ENCODE results near the gene JMJD8. TPM values are rescaled to one million over a fixed set of nuclear protein-coding genes. Genes with fewer than 3 reads are reported as not detected.
A peak's percentile ranks its signal among the peaks of the same experiment; 100 is the strongest.

The JMJD8 gene
- total and polyA plus RNA-seq, 2 experiments from 2014 or later = 87.9 to 96.3 TPM

- Histone ChIP-seq H3K4me3 (peak overlapping the region; percentile 93), H3K4me2 (ENCODE audit: unreplicated experiment) (peak overlapping the region; percentile 91), H2AFZ (peak overlapping the region; percentile 97), H4K20me1 (ENCODE audit: insufficient read depth) (no peaks in the 10 kb centered on the region), H3K9me3 (ENCODE audit: low read depth) (no peaks in the 10 kb centered on the region), H3K79me2 (ENCODE audit: insufficient read depth) (peaks cover 28% of the 10 kb centered on the region), H3K9me2 (ENCODE audit: insufficient read depth) (no peaks in the 10 kb centered on the region), H3F3A (ENCODE audit: insufficient read depth) (no peaks in the 10 kb centered on the region), H3K9ac (peak overlapping the region; percentile 93), H3K27ac (peak overlapping the region; percentile 28; the same call in 1 of the 2 replicates), H3K36me3 (ENCODE audit: low read depth) (no peaks in the 10 kb centered on the region), H3K27me3 (replicated peaks; ENCODE audit: insufficient read depth) (peaks cover 3% of the 10 kb centered on the region; the same call in 1 of the 2 replicates), H3K4me1 (ENCODE audit: insufficient read depth) (peaks cover 8% of the 10 kb centered on the region; the same call in 1 of the 2 replicates)
- no peak for DNase-seq
- WGBS, 2 experiments (ENCODE audit: low coverage in 1 of 2, low lambda C conversion rate in 2 of 2, missing lambda C conversion rate in 2 of 2) = 82 to 85% methylated on average over 26 of the region's 26 CpGs
- no peak for TF ChIP-seq EZH2phosphoT487 (IDR thresholded peaks at IDR 0.05; ENCODE audit: insufficient read depth, low read depth)
- TF ChIP-seq EZH2 (IDR thresholded peaks at IDR 0.05; ENCODE audit: insufficient read depth, poor library complexity, severe bottlenecking) = no peak
- in situ Hi-C loops (cut with MboI) = no loop called here
These were observed 5.2 kb upstream of the JMJD8 start for GRCh38 chr16:689175-689897.

GRCh38 chr16:687499-687898, 3.4 kb upstream of the JMJD8 start:
- H3K27me3 ChIP-seq (replicated peaks; ENCODE audit: insufficient read depth) = no peaks in the 10 kb centered on the region
- no peaks in the 10 kb centered on the region for H3K9me3 ChIP-seq (ENCODE audit: low read depth)
- no peak overlapping the region for H3K27ac ChIP-seq
- 92 to 95% methylated on average over 19 of the region's 19 CpGs for WGBS, 2 experiments (ENCODE audit: low coverage in 1 of 2, low lambda C conversion rate in 2 of 2, missing lambda C conversion rate in 2 of 2)
- no peaks in the 10 kb centered on the region for H4K20me1 ChIP-seq (ENCODE audit: insufficient read depth)
- H2AFZ ChIP-seq = no peak overlapping the region
- in situ Hi-C loops (cut with MboI) = no loop called here
- no peak overlapping the region for H3K4me2 ChIP-seq (ENCODE audit: unreplicated experiment)
- H3K4me3 ChIP-seq = no peak overlapping the region
- no peak overlapping the region for H3K9ac ChIP-seq
- 0 out of 2 replicates have a peak, but pooled peaks cover 2% of the 10 kb centered on the region for H3F3A ChIP-seq (ENCODE audit: insufficient read depth)
- H3K79me2 ChIP-seq (ENCODE audit: insufficient read depth) = peaks cover 41% of the 10 kb centered on the region
- no peaks in the 10 kb centered on the region for H3K9me2 ChIP-seq (ENCODE audit: insufficient read depth)
- TF ChIP-seq EZH2phosphoT487 (IDR thresholded peaks at IDR 0.05; ENCODE audit: insufficient read depth, low read depth) = no peak
- no peak for DNase-seq
- H3K4me1 ChIP-seq (ENCODE audit: insufficient read depth) = peaks cover 13% of the 10 kb centered on the region; the same call in 1 of the 2 replicates
- 0 out of 2 replicates have a peak, but pooled peaks cover 2% of the 10 kb centered on the region for H3K36me3 ChIP-seq (ENCODE audit: low read depth)

GRCh38 chr16:686459-687260, 2.5 kb upstream of the JMJD8 start:
- no peak overlapping the region for H3K4me2 ChIP-seq (ENCODE audit: unreplicated experiment)
- H2AFZ ChIP-seq = no peak overlapping the region
- H3K9ac ChIP-seq = no peak overlapping the region
- no peak overlapping the region for H3K27ac ChIP-seq
- H3K27me3 ChIP-seq (replicated peaks; ENCODE audit: insufficient read depth) = no peaks in the 10 kb centered on the region
- no peaks in the 10 kb centered on the region for H3K9me3 ChIP-seq (ENCODE audit: low read depth)
- in situ Hi-C loops (cut with MboI) = no loop called here
- WGBS, 2 experiments (ENCODE audit: low coverage in 1 of 2, low lambda C conversion rate in 2 of 2, missing lambda C conversion rate in 2 of 2) = 91 to 93% methylated on average over 47 to 51 of the region's 51 CpGs
- peaks cover 50% of the 10 kb centered on the region for H3K79me2 ChIP-seq (ENCODE audit: insufficient read depth)
- peaks cover 10% of the 10 kb centered on the region; the same call in 1 of the 2 replicates for H3F3A ChIP-seq (ENCODE audit: insufficient read depth)
- H3K9me2 ChIP-seq (ENCODE audit: insufficient read depth) = no peaks in the 10 kb centered on the region
- H3K36me3 ChIP-seq (ENCODE audit: low read depth) = peaks cover 10% of the 10 kb centered on the region; the same call in 1 of the 2 replicates
- TF ChIP-seq EZH2phosphoT487 (IDR thresholded peaks at IDR 0.05; ENCODE audit: insufficient read depth, low read depth) (no peak), EZH2 (IDR thresholded peaks at IDR 0.05; ENCODE audit: insufficient read depth, poor library complexity, severe bottlenecking) (no peak)
- H4K20me1 ChIP-seq (ENCODE audit: insufficient read depth) = no peaks in the 10 kb centered on the region
- DNase-seq = no peak
- no peak overlapping the region for H3K4me3 ChIP-seq
- peaks cover 19% of the 10 kb centered on the region for H3K4me1 ChIP-seq (ENCODE audit: insufficient read depth)

- H3K36me3 ChIP-seq (ENCODE audit: low read depth) = peaks cover 11% of the 10 kb centered on the region; the same call in 1 of the 2 replicates
- no peak overlapping the region for H3K9ac ChIP-seq
- H3K27me3 ChIP-seq (replicated peaks; ENCODE audit: insufficient read depth) = no peaks in the 10 kb centered on the region
- H3F3A ChIP-seq (ENCODE audit: insufficient read depth) = peaks cover 15% of the 10 kb centered on the region; the same call in 1 of the 2 replicates
- peaks cover 23% of the 10 kb centered on the region for H3K4me1 ChIP-seq (ENCODE audit: insufficient read depth)
- TF ChIP-seq EZH2 (IDR thresholded peaks at IDR 0.05; ENCODE audit: insufficient read depth, poor library complexity, severe bottlenecking) = no peak
- no peak for TF ChIP-seq EZH2phosphoT487 (IDR thresholded peaks at IDR 0.05; ENCODE audit: insufficient read depth, low read depth)
- no peak overlapping the region for H3K4me3 ChIP-seq
- in situ Hi-C loops (cut with MboI) = no loop called here
- H3K79me2 ChIP-seq (ENCODE audit: insufficient read depth) = peaks cover 57% of the 10 kb centered on the region
- H4K20me1 ChIP-seq (ENCODE audit: insufficient read depth) = no peaks in the 10 kb centered on the region
- H2AFZ ChIP-seq = no peak overlapping the region
- DNase-seq = peak; percentile 74
- 66 to 78% methylated on average over 9 of the region's 10 CpGs for WGBS, 2 experiments (ENCODE audit: low coverage in 1 of 2, low lambda C conversion rate in 2 of 2, missing lambda C conversion rate in 2 of 2)
- no peak overlapping the region for H3K27ac ChIP-seq
- H3K9me3 ChIP-seq (ENCODE audit: low read depth) = no peaks in the 10 kb centered on the region
- H3K9me2 ChIP-seq (ENCODE audit: insufficient read depth) = no peaks in the 10 kb centered on the region
- no peak overlapping the region for H3K4me2 ChIP-seq (ENCODE audit: unreplicated experiment)
These were observed 1.8 kb upstream of the JMJD8 start for GRCh38 chr16:685967-686366.

Measured in GM23248 (cell line).